Measurements from ENCODE around the gene RNF41. TPM values are rescaled to one million over a fixed set of nuclear protein-coding genes. Genes with fewer than 3 reads are reported as not detected.

Gene RNF41
- total and polyA plus RNA-seq, 2 of the 13 experiments (the other 11 are each of a cell fraction or from before 2014, with no cell fraction given), result 27.1 to 39.4 TPM

DNA sequence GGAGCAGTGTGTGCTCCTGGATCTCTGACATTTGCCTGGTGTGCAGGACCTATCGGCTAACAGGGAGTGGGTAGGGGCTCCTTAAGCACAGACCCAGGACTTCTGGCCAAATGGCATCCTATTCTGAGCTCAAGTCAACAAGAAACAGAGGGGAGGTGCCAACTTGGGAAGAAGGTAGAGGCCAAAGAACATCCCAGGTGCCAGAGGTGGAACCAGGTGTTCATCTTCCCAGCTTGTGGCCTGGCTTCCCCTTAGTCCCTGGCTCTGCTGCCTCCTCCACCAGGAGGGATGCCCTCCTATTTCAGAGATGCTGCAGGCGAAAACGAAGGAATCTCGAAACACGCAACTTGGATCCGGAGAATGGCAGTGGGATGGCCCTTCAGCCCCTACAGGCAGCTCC lies 14.4 kb upstream of the RNF41 start:
- H3K36me3 ChIP-seq (replicated peaks in 1 of 2; ENCODE audit: control insufficient read depth in 1 of 2, insufficient read depth in 2 of 2, low read length in 2 of 2), result peaks cover 4 to 19% of the 10 kb centered on the region in 2 experiments; a peak in 4 of 5 replicates
- no peak overlapping the region for H3K4me2 ChIP-seq (ENCODE audit: low read depth, low read length)
- ATAC-seq (no peak), FAIRE-seq (no peak), DNase-seq (ENCODE audit: low spot score) (no peak)
- CTCF ChIA-PET (ENCODE audit: low intra/inter-chr PET ratio, low total read pairs), result no interaction called here
- peaks cover 15% of the 10 kb centered on the region for H3K79me2 ChIP-seq (ENCODE audit: insufficient read depth, low read length)
- intact Hi-C loops (cut with micrococcal nuclease; ENCODE audit: unreplicated experiment), result no loop called here
- no peak overlapping the region for H3K9ac ChIP-seq (ENCODE audit: insufficient read depth, low read depth, low read length)
- in situ Hi-C loops (cut with HindIII; ENCODE audit: extremely low pct_ligation_motif_present, low pct_unique_long_range_greater_than_20kb), result no loop called here
- TSS peak; percentile 16 for BruUV-seq (replicated peaks)
- H2AFZ ChIP-seq (ENCODE audit: low read length), result no peak overlapping the region
- POLR2A ChIA-PET, result interaction anchor here (1.3 to 1.9 kb wide), 2 partner anchors 14 to 22 kb away, joined by 3 to 9 read pairs; partner anchors contain the start of genes ANKRD52 and RNF41
- 95% methylated on average over 6 of the region's 6 CpGs for WGBS (ENCODE audit: low lambda C conversion rate)
- no peaks in the 10 kb centered on the region for H4K20me1 ChIP-seq (ENCODE audit: insufficient read depth, low read length)
- H3K4me1 ChIP-seq (ENCODE audit: insufficient read depth, low read length), result peaks cover 20% of the 10 kb centered on the region
- no peaks in the 10 kb centered on the region for H3K9me3 ChIP-seq (ENCODE audit: low read length)
- H3K27me3 ChIP-seq (ENCODE audit: control insufficient read depth in 1 of 2, insufficient read depth in 2 of 2, low read length in 2 of 2), result no peaks in the 10 kb centered on the region
- H3K4me3 ChIP-seq (replicated peaks in 1 of 3; ENCODE audit: insufficient read depth in 1 of 3, low read depth in 2 of 3, low read length in 3 of 3), result no peak overlapping the region
- H3K27ac ChIP-seq (ENCODE audit: extremely low read length, insufficient read depth, low read length), result no peak overlapping the region
- TF ChIP-seq HIC2 (CRISPR knock-in tag; IDR thresholded peaks at IDR 0.05; ENCODE audit: low read depth) (no peak), ZNF674 (CRISPR knock-in tag; IDR thresholded peaks at IDR 0.05; ENCODE audit: low read depth) (no peak), ZNF770 (CRISPR knock-in tag; IDR thresholded peaks at IDR 0.05) (no peak), ATRX (CRISPR knock-in tag; IDR thresholded peaks at IDR 0.05; ENCODE audit: borderline replicate concordance) (no peak), MXD3 (CRISPR knock-in tag; IDR thresholded peaks at IDR 0.05) (no peak), DNMT1 (CRISPR knock-in tag; IDR thresholded peaks at IDR 0.05) (no peak), SRSF4 (IDR thresholded peaks at IDR 0.05; ENCODE audit: low read depth, low read length, poor library complexity, severe bottlenecking) (no peak), ZNF609 (CRISPR knock-in tag; IDR thresholded peaks at IDR 0.05; ENCODE audit: borderline replicate concordance) (no peak), ELF3 (CRISPR knock-in tag; IDR thresholded peaks at IDR 0.05) (no peak), ETV5 (CRISPR knock-in tag; IDR thresholded peaks at IDR 0.05; ENCODE audit: borderline replicate concordance) (no peak), NFIC (IDR thresholded peaks at IDR 0.05; ENCODE audit: low read length) (no peak), ARNT (IDR thresholded peaks at IDR 0.05) (no peak), KDM3A (CRISPR knock-in tag; IDR thresholded peaks at IDR 0.05; ENCODE audit: low read depth) (no peak), STAG1 (CRISPR knock-in tag; IDR thresholded peaks at IDR 0.05) (no peak), NFATC3 (CRISPR knock-in tag; IDR thresholded peaks at IDR 0.05) (no peak), ZBTB38 (CRISPR knock-in tag; IDR thresholded peaks at IDR 0.05) (no peak)
- TF ChIP-seq, protein P1, sequence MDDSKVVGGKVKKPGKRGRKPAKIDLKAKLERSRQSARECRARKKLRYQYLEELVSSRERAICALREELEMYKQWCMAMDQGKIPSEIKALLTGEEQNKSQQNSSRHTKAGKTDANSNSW (CRISPR knock-in tag; IDR thresholded peaks at IDR 0.05; ENCODE audit: borderline replicate concordance), result no peak

Data from HepG2 (cell line).